Activated naive CD8-positive, alpha-beta T cell treated with anti-CD3 and anti-CD28 coated beads, Interleukin-2, amount 50 U/mL, for 16 hours (primary cell): Measurements from ENCODE around the gene ZNF483.
"Not testable (repeated sequence)": the region's sequence is repeated elsewhere in the genome, so short reads cannot be mapped to it uniquely, and the experiment has no call there.

Source experiments
- DNase-seq: peaks from one replicate; pipeline ENCODE4 v3.0.0-alpha.2; 2020; ENCODE audit warnings: low read depth, low spot score

The ZNF483 gene

GRCh38 chr9:111542497-111543254 lies 17.7 kb downstream of the ZNF483 start:
- no peak for DNase-seq

- no peak for DNase-seq
Observed at GRCh38 chr9:111548623-111549022, 23.6 kb downstream of the ZNF483 start.

- not testable (repeated sequence) for DNase-seq
Observed at GRCh38 chr9:111555425-111555824, 30.4 kb downstream of the ZNF483 start.

- DNase-seq: no peak
Observed at GRCh38 chr9:111559000-111559610, 34.1 kb downstream of the ZNF483 start.

- DNase-seq: no peak
Observed at GRCh38 chr9:111561165-111561719, 36.3 kb downstream of the ZNF483 start.

- DNase-seq: no peak
Observed at GRCh38 chr9:111566234-111566633, 41.3 kb downstream of the ZNF483 start.

GRCh38 chr9:111568127-111568526 lies 43.1 kb downstream of the ZNF483 start:
- DNase-seq: not testable (repeated sequence)

GRCh38 chr9:111572950-111573604 lies 48.1 kb downstream of the ZNF483 start:
- DNase-seq: no peak

GRCh38 chr9:111582888-111583287 lies 57.9 kb downstream of the ZNF483 start:
- DNase-seq: no peak

- DNase-seq: no peak
Observed at GRCh38 chr9:111586378-111586777, 61.4 kb downstream of the ZNF483 start.

GRCh38 chr9:111588846-111589245 lies 63.9 kb downstream of the ZNF483 start:
- DNase-seq: no peak

- no peak for DNase-seq
Observed at GRCh38 chr9:111597852-111598732, 73.1 kb downstream of the ZNF483 start.

GRCh38 chr9:111598733-111599091 lies 73.7 kb downstream of the ZNF483 start:
- no peak for DNase-seq

- DNase-seq: no peak
Observed at GRCh38 chr9:111599092-111599954, 74.3 kb downstream of the ZNF483 start, which contains the start of gene PTGR1. Gene PTGR1, minus strand, starts transcription at chr9:111599647. Its CDS starts 2,225 bp downstream, at chr9:111597422.

- no peak for DNase-seq
Observed at GRCh38 chr9:111599955-111600343, 75.0 kb downstream of the ZNF483 start.

GRCh38 chr9:111601237-111602018 lies 76.4 kb downstream of the ZNF483 start:
- DNase-seq: no peak

GRCh38 chr9:111603041-111603440 lies 78.1 kb downstream of the ZNF483 start:
- DNase-seq: no peak

GRCh38 chr9:111604054-111604615 lies 79.2 kb downstream of the ZNF483 start:
- no peak for DNase-seq

GRCh38 chr9:111605041-111605559 lies 80.1 kb downstream of the ZNF483 start:
- no peak for DNase-seq
